ENCODE results near the gene POLR2H.

Gene POLR2H

GRCh38 chr3:184352149-184352785, 9.2 kb upstream of the POLR2H start:
- Histone ChIP-seq H3K27me3 (ENCODE audit: control insufficient read depth, low read length) (no peaks in the 10 kb centered on the region), H3K4me3 (ENCODE audit: low read length) (no peak overlapping the region), H3K4me2 (ENCODE audit: low read length) (no peak overlapping the region), H3F3A (ENCODE audit: control insufficient read depth, insufficient read depth) (no peaks in the 10 kb centered on the region), H3K4me1 (ENCODE audit: control insufficient read depth, low read length) (peaks cover 3% of the 10 kb centered on the region; the same call in 1 of the 2 replicates), H3K9me2 (replicated peaks; ENCODE audit: control insufficient read depth, low read length) (no peaks in the 10 kb centered on the region), H3K9me3 (ENCODE audit: control insufficient read depth, insufficient read depth, low read length) (no peaks in the 10 kb centered on the region), H4K20me1 (ENCODE audit: control insufficient read depth, insufficient read depth, low read depth, low read length) (no peaks in the 10 kb centered on the region), H3K36me3 (ENCODE audit: control insufficient read depth, low read length) (no peaks in the 10 kb centered on the region), H3K27ac (ENCODE audit: low read depth, low read length) (no peak overlapping the region), H3K79me2 (ENCODE audit: control insufficient read depth, low read length) (no peaks in the 10 kb centered on the region)
- TF ChIP-seq EZH2phosphoT487 (IDR thresholded peaks at IDR 0.05; ENCODE audit: borderline replicate concordance, low read length) (no peak), CTCF (IDR thresholded peaks at IDR 0.05; ENCODE audit: low read depth, low read length, poor library complexity, severe bottlenecking) (no peak)

GRCh38 chr3:184352897-184353545, 8.5 kb upstream of the POLR2H start:
- Histone ChIP-seq H3K9me3 (ENCODE audit: control insufficient read depth, insufficient read depth, low read length) (no peaks in the 10 kb centered on the region), H3K36me3 (ENCODE audit: control insufficient read depth, low read length) (no peaks in the 10 kb centered on the region), H3K4me1 (ENCODE audit: control insufficient read depth, low read length) (peaks cover 3% of the 10 kb centered on the region; the same call in 1 of the 2 replicates), H3K79me2 (ENCODE audit: control insufficient read depth, low read length) (no peaks in the 10 kb centered on the region), H3K27me3 (ENCODE audit: control insufficient read depth, low read length) (no peaks in the 10 kb centered on the region), H3K9me2 (replicated peaks; ENCODE audit: control insufficient read depth, low read length) (no peaks in the 10 kb centered on the region), H4K20me1 (ENCODE audit: control insufficient read depth, insufficient read depth, low read depth, low read length) (no peaks in the 10 kb centered on the region), H3F3A (ENCODE audit: control insufficient read depth, insufficient read depth) (no peaks in the 10 kb centered on the region), H3K4me2 (ENCODE audit: low read length) (no peak overlapping the region), H3K27ac (ENCODE audit: low read depth, low read length) (no peak overlapping the region), H3K4me3 (ENCODE audit: low read length) (no peak overlapping the region)
- TF ChIP-seq CTCF (IDR thresholded peaks at IDR 0.05; ENCODE audit: low read depth, low read length, poor library complexity, severe bottlenecking) = no peak
- no peak for TF ChIP-seq EZH2phosphoT487 (IDR thresholded peaks at IDR 0.05; ENCODE audit: borderline replicate concordance, low read length)

- no peak overlapping the region for H3K27ac ChIP-seq (ENCODE audit: low read depth, low read length)
- H3K36me3 ChIP-seq (ENCODE audit: control insufficient read depth, low read length) = no peaks in the 10 kb centered on the region
- peaks cover 3% of the 10 kb centered on the region; the same call in 1 of the 2 replicates for H3K4me1 ChIP-seq (ENCODE audit: control insufficient read depth, low read length)
- H3F3A ChIP-seq (ENCODE audit: control insufficient read depth, insufficient read depth) = no peaks in the 10 kb centered on the region
- H3K27me3 ChIP-seq (ENCODE audit: control insufficient read depth, low read length) = no peaks in the 10 kb centered on the region
- H3K4me3 ChIP-seq (ENCODE audit: low read length) = no peak overlapping the region
- no peaks in the 10 kb centered on the region for H3K79me2 ChIP-seq (ENCODE audit: control insufficient read depth, low read length)
- H3K4me2 ChIP-seq (ENCODE audit: low read length) = no peak overlapping the region
- no peak for TF ChIP-seq CTCF (IDR thresholded peaks at IDR 0.05; ENCODE audit: low read depth, low read length, poor library complexity, severe bottlenecking)
- H3K9me2 ChIP-seq (replicated peaks; ENCODE audit: control insufficient read depth, low read length) = no peaks in the 10 kb centered on the region
- no peaks in the 10 kb centered on the region for H3K9me3 ChIP-seq (ENCODE audit: control insufficient read depth, insufficient read depth, low read length)
- H4K20me1 ChIP-seq (ENCODE audit: control insufficient read depth, insufficient read depth, low read depth, low read length) = no peaks in the 10 kb centered on the region
These were observed 8.0 kb upstream of the POLR2H start for GRCh38 chr3:184353546-184353941.

All from DOHH2 (cell line).